Measurements from ENCODE around the gene HOXB2.
"Not testable (repeated sequence)": the region's sequence is repeated elsewhere in the genome, so short reads cannot be mapped to it uniquely, and the experiment has no call there.

HOXB2 gene

DNA sequence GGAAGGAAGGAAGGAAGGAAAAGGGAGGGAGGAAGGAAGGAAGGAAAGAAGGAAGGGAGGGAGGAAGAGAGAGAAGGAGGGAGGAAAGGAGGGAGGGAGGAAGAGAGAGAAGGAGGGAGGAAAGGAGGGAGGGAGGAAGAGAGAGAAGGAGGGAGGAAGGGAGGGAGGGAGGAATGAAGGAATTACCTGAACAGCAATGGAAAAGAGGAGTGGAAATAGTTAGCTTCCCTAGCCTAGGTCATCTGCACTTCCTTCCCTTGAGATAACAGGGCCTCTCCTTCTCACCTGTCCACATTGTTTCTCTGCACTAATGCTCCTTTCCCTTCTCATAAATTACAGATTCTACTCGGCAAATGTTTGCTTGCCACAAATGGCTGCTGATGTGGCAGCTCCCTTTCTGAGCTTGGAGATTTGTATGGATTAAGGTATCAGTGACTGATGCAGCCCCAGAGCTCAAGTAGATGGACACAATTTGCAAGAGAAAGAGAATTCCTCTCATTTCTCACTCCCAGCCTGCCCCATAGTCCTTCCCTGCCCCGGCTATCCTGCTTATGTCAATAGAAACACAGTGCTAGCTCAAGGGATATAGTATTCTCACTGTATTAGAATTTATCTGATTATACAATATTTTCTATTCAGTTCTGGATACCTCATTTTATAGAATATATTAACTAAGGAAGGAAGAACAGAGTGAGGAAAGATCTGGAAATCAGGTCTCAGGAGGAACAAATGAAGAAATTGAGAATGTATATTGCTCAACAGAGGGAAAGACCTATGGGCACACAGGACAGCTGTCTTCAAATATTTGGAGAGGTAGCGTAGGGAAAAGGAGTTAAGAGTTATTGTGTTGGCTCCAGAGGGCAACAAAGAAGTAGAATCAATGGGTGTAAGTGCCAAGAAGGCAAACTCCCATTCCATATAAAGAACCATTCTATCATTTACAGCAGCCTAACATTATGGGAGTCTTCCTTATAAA, 28.7 kb downstream of the HOXB2 start:
- no peak for DNase-seq (ENCODE audit: low read depth in 2 of 3, low spot score in 1 of 3)

GRCh38 chr17:48514477-48514876, 30.4 kb downstream of the HOXB2 start:
- no peak for DNase-seq (ENCODE audit: low read depth in 2 of 3, low spot score in 1 of 3)

GRCh38 chr17:48513666-48514455, 31.0 kb downstream of the HOXB2 start:
- DNase-seq (ENCODE audit: low read depth in 2 of 3, low spot score in 1 of 3): no peak

- DNase-seq (ENCODE audit: low read depth in 2 of 3, low spot score in 1 of 3): no peak
Observed at GRCh38 chr17:48513097-48513496, 31.8 kb downstream of the HOXB2 start.

DNA sequence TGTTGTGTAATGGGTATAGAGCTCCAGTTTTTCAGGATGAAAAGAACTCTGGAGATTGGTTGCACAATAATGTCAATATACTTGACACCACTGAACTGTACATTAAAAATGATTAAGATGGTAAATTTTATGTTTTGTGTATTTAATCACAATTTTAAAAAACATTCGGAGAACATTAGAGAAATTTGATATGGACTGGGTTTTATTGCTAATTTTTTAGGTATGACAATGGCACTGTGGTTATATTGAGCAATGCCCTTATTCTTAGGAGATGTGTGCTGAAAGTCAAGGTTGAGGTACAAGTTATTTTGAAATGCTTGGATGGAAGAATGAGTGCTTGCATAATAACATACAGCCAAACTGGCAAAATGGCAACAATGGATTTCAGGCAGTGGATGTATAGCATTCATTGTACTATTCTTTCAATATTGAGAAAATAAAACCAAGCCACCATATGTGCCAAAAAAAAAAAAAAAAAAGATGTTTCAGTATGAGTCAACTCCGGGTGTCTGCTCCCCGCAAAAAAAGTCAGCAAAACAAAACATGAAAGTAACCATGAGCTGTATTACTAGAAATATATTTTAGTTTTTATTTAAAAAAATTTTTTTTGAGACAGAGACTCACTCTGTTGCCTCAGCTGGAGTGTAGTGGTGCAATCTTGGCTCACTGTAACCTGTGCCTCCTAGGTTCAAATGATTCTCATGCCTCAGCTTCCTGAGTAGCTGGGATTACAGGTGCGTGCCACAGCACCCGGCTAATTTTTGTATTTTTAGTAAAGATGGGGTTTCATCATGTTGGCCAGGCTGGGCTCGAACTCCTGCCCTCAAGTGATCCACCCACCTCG, 33.9 kb downstream of the HOXB2 start:
- no peak for DNase-seq (ENCODE audit: low read depth in 2 of 3, low spot score in 1 of 3)

GRCh38 chr17:48510381-48510760, 34.5 kb downstream of the HOXB2 start:
- no peak for DNase-seq (ENCODE audit: low read depth in 2 of 3, low spot score in 1 of 3)

DNA sequence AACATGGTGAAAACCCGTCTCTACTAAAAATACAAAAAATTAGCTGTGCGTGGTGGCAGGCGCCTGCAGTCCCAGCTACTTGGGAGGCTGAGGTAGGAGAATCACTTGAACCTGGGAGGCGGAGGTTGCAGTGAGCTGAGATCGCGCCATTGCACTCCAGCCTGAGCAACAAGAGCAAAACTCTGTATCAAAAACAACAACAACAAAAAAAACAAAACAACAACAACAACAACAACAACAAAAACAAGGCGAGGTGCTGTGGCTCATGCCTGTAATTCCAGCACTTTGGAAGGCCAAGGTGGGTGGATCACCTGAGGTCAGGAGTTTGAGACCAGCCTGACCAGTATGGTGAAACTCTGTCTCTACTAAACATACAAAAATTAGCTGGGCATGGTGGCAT, 35.2 kb downstream of the HOXB2 start:
- DNase-seq (ENCODE audit: low read depth in 2 of 3, low spot score in 1 of 3): not testable (repeated sequence)

- DNase-seq (ENCODE audit: low read depth in 2 of 3, low spot score in 1 of 3): no peak
Observed at GRCh38 chr17:48506246-48506645, 38.7 kb downstream of the HOXB2 start.

DNA sequence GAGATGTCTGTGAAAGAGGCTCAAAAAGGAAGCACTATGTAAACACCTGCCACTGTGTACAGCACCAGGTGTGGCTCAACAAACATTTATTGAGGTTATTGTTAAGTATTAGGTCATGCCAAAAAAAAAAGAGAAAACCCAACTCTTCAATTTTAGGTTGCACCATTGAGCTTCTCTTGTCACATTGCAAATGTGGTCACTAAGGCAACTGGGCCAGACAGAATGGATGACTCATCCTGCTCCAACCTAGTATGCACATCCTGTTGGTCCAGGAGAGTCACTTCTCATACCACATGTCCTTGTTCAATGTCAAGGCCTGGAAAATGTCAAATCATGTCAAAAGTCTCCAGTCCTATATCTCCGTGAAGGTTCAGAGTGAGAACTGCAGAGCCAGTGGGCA, 39.1 kb downstream of the HOXB2 start:
- DNase-seq (ENCODE audit: low read depth in 2 of 3, low spot score in 1 of 3): peak in 2 of 3 donors; percentile 27 to 29

- no peak for DNase-seq (ENCODE audit: low read depth in 2 of 3, low spot score in 1 of 3)
Observed at GRCh38 chr17:48504953-48505352, 40.0 kb downstream of the HOXB2 start.

GRCh38 chr17:48503747-48504146, 41.2 kb downstream of the HOXB2 start:
- no peak for DNase-seq (ENCODE audit: low read depth in 2 of 3, low spot score in 1 of 3)

DNA sequence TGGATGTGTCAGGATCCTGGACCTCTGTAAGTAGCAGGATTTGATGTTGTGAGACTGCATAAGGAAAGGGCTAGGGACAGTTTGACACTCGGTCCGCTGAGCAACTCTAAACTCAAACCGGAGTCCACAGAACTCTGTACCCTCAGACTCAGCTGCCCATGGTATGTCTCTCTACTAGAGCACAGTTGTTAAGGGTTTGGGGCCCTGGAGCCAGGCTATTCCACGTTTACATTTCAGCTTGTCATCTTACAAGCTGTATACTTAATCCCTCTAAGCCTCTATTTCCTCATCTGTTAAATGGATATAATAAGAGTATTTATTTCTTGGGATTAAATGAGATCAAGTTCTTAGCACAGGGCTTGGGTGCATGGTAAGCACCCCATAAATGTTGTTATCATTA, 42.0 kb downstream of the HOXB2 start:
- DNase-seq (ENCODE audit: low read depth in 2 of 3, low spot score in 1 of 3): no peak

GRCh38 chr17:48502312-48502711, 42.6 kb downstream of the HOXB2 start:
- no peak for DNase-seq (ENCODE audit: low read depth in 2 of 3, low spot score in 1 of 3)

GRCh38 chr17:48500435-48501426, 44.2 kb downstream of the HOXB2 start:
- no peak for DNase-seq (ENCODE audit: low read depth in 2 of 3, low spot score in 1 of 3)

- no peak for DNase-seq (ENCODE audit: low read depth in 2 of 3, low spot score in 1 of 3)
Observed at GRCh38 chr17:48499735-48500434, 45.0 kb downstream of the HOXB2 start.

DNA sequence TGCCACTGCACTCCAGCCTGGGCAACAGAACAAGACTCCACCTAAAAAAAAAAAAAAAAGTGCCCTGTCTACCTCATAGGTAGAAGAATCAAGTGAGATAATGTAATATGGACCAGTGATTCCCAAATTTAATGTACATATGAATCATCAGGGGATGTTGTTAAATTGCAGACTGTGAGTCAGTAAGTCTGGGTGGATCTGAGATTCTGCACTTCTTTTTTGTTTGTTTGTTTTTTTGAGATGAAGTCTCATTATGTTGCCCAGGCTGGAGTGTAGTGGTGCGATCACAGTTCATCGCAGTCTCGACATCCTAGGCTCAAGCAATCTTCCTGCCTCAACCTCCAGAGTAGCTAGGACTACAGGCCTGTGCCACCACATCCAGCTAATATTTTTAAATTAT, 45.7 kb downstream of the HOXB2 start:
- DNase-seq (ENCODE audit: low read depth in 2 of 3, low spot score in 1 of 3): no peak

GRCh38 chr17:48498164-48498850, 46.6 kb downstream of the HOXB2 start:
- no peak for DNase-seq (ENCODE audit: low read depth in 2 of 3, low spot score in 1 of 3)

DNA sequence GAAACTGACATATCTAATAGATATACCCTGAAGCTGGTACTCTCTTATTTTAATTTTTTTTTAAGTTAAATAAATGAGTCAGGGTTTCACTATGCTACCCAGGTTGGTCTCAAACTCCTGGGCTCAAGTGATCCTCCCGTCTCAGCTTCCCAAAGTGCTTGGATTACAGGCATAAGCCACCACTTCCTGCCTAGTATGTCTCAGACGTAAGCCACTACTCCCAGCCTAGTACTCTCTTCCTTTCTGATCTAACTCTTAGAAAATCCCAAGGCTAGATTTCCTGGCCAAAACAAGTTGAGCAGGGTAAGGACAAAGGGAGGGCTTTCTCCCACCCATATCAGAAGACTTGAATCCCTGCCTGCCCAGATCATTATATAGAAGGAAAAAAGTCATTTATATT, 47.8 kb downstream of the HOXB2 start:
- no peak for DNase-seq (ENCODE audit: low read depth in 2 of 3, low spot score in 1 of 3)

GRCh38 chr17:48494335-48494734, 50.6 kb downstream of the HOXB2 start:
- DNase-seq (ENCODE audit: low read depth in 2 of 3, low spot score in 1 of 3): no peak
